Germinal center (tissue), 1 donor: ENCODE data around the gene GRIFIN.

Experiments
- DNase-seq: peaks from one replicate; pipeline ENCODE4 v3.0.0; 2012; ENCODE audit warnings: mixed read lengths, low spot score

GRIFIN gene

GRCh38 chr7:2498708-2499107, 22.5 kb upstream of the GRIFIN start:
- DNase-seq = no peak

GRCh38 chr7:2497500-2498336, 21.5 kb upstream of the GRIFIN start:
- DNase-seq = no peak

GRCh38 chr7:2497065-2497464, 20.9 kb upstream of the GRIFIN start:
- DNase-seq = no peak

- no peak for DNase-seq
Measured at GRCh38 chr7:2496375-2496774, 20.2 kb upstream of the GRIFIN start.

- DNase-seq = no peak
Measured at GRCh38 chr7:2495418-2496299, 19.5 kb upstream of the GRIFIN start.

GRCh38 chr7:2494191-2495130, 18.3 kb upstream of the GRIFIN start:
- no peak for DNase-seq

GRCh38 chr7:2493205-2494164, 17.3 kb upstream of the GRIFIN start:
- no peak for DNase-seq

- DNase-seq = no peak
Measured at GRCh38 chr7:2492038-2492437, 15.8 kb upstream of the GRIFIN start.

- no peak for DNase-seq
Measured at GRCh38 chr7:2490181-2490651, 14.0 kb upstream of the GRIFIN start.

- no peak for DNase-seq
Measured at GRCh38 chr7:2488681-2489080, 12.5 kb upstream of the GRIFIN start.

- DNase-seq = no peak
Measured at GRCh38 chr7:2488272-2488645, 12.1 kb upstream of the GRIFIN start.

GRCh38 chr7:2487586-2488271, 11.5 kb upstream of the GRIFIN start:
- no peak for DNase-seq

GRCh38 chr7:2484868-2485267, 8.7 kb upstream of the GRIFIN start:
- DNase-seq = no peak

GRCh38 chr7:2483494-2483893, 7.3 kb upstream of the GRIFIN start:
- DNase-seq = no peak

GRCh38 chr7:2482725-2483451, 6.7 kb upstream of the GRIFIN start:
- DNase-seq = no peak

GRCh38 chr7:2481195-2481594, 5.0 kb upstream of the GRIFIN start:
- no peak for DNase-seq

GRCh38 chr7:2480070-2480408, 3.8 kb upstream of the GRIFIN start:
- DNase-seq = no peak

- DNase-seq = no peak
Measured at GRCh38 chr7:2479276-2480069, 3.3 kb upstream of the GRIFIN start.

GRCh38 chr7:2478800-2479199, 2.6 kb upstream of the GRIFIN start:
- no peak for DNase-seq
